ENCODE results near the gene RAB3GAP2.

- TF ChIP-seq CTCF (IDR thresholded peaks at IDR 0.05) (no peak), EP300 (IDR thresholded peaks at IDR 0.05) (no peak), POLR2AphosphoS5 (IDR thresholded peaks at IDR 0.05) (no peak)
These were observed 114.5 kb downstream of the RAB3GAP2 start for GRCh38 chr1:220157738-220158137.

Measured in gastroesophageal sphincter (tissue), 3 donors.